Choroid plexus epithelial cell (primary cell): ENCODE results near the gene CYGB.

Experiments used
- DNase-seq: peaks from one replicate; pipeline ENCODE4 v3.0.0-alpha.2; 2010; ENCODE audit warnings: low read depth
- H3K4me3 ChIP-seq: 2 replicates; pipeline ENCODE4 v1.5.1; 2011; ENCODE audit warnings: low read depth, mild to moderate bottlenecking, control low read depth, low read length, moderate library complexity
- TF ChIP-seq, protein P1 (sequence below): conservative IDR thresholded peaks from 2 replicates; pipeline ENCODE4 v1.5.1; 2011; ENCODE audit warnings: low read depth, mild to moderate bottlenecking, control low read depth, inconsistent platforms, low read length, moderate library complexity

CYGB gene

DNA sequence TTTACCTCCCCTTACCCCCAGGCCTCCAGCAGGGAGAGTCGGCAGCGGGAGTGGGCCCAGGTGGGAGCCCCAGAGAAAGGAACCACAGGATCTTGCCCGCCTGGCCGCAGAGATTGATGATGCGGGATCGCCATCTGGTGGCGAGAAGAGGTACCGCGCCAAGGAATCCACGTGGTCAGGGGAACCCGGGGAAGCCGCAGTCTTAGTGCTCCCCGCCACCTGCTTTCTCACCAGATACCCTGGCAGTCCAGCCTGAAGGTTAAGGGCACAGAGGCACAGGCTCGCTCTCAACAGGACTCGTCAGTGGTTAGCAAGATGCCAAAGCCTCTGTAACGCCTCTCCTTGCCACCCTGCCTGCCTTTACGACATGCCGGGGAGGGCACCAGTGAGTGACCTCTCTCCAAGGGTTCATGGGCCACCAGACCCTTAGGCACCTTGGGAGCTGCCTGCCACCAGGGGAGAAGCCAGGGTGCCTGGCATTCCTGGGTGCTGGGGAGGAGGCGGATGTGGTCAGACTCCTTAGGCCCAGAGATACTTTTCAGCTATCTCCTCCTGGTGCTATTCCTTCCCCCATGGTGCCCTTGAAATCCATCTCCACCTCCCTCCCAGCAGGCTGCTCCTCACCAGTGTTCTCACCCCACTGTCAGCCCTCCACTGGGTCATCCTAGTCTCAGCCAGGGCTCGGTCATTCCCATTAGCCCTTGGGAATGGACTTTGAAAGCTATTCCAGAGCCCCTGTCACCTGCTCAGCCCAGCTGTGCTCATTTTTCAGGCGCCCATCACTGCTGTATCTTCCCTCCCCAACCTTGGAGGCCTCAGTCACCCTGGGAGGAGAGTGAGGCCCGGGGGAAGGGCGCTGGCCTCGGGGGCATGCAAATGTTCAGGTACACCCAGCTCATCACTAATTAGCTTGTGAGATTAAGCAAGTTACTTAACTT lies 30.8 kb downstream of the CYGB start:
- no peak overlapping the region for H3K4me3 ChIP-seq
- TF ChIP-seq, protein P1, sequence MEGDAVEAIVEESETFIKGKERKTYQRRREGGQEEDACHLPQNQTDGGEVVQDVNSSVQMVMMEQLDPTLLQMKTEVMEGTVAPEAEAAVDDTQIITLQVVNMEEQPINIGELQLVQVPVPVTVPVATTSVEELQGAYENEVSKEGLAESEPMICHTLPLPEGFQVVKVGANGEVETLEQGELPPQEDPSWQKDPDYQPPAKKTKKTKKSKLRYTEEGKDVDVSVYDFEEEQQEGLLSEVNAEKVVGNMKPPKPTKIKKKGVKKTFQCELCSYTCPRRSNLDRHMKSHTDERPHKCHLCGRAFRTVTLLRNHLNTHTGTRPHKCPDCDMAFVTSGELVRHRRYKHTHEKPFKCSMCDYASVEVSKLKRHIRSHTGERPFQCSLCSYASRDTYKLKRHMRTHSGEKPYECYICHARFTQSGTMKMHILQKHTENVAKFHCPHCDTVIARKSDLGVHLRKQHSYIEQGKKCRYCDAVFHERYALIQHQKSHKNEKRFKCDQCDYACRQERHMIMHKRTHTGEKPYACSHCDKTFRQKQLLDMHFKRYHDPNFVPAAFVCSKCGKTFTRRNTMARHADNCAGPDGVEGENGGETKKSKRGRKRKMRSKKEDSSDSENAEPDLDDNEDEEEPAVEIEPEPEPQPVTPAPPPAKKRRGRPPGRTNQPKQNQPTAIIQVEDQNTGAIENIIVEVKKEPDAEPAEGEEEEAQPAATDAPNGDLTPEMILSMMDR: peak; percentile 91
- DNase-seq: peak; percentile 67

DNA sequence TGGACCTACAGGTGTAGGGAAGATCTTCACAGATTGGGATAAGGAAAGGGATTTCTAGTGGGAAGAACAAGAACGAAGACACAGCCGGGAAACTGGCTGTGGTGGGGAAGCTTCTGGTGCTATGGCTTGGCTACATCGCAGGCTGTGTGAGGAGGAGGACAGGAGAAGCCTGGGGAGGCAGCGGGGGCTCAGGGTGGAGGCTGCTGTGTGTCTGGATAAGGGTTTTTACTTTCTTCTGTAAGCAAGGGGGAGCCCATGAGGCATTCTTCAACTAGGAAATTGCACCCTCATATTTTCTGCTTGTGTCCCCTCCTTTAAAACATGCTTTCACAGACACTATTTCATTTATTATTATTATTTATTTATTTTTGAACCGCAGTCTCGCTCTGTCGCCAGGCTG lies 33.4 kb downstream of the CYGB start:
- no peak overlapping the region for H3K4me3 ChIP-seq
- TF ChIP-seq, protein P1: peak; percentile 48
- peak; percentile 38 for DNase-seq

DNA sequence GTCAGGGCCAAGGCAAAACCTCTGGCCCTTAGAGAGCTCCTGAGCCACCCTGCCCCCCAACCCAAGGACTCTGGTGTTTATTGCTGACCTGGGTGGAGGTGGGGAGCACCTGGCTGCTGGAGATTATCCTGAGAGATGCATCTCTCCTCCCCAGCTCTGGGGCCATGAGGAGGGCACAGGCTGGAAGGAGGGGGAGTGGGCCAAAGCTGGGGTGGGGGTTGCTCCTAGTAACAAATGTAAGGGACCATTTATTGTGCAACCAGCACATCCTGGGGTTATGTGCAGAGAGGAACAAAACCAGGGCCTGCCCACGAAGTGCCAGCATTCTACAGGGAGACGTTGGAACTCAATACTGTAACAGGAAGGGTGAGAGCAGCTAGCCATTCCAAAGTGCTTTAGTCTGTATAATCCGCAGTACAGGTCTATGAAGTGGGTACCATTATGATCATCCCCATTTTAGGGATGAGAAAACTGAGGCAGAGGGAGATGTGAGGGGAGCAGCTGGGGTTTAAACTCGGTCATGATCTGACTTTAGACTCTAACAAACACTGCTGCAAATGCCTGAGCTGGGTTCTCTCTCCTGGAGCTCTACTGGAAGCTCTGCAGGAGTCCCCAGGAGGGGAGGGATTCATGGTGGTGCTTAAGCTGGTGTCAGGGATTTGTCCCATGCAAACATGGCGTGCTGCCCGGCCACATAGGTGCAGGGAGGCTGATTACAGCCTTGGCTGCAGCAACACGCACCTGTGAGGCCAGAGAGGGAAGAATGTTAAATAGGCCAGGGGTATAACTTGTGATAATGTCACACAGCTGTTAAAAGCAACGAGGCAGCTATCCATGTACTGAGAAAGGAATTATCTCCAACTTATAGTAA lies 34.9 kb downstream of the CYGB start:
- TF ChIP-seq, protein P1: no peak
- no peak for DNase-seq
- H3K4me3 ChIP-seq: no peak overlapping the region

DNA sequence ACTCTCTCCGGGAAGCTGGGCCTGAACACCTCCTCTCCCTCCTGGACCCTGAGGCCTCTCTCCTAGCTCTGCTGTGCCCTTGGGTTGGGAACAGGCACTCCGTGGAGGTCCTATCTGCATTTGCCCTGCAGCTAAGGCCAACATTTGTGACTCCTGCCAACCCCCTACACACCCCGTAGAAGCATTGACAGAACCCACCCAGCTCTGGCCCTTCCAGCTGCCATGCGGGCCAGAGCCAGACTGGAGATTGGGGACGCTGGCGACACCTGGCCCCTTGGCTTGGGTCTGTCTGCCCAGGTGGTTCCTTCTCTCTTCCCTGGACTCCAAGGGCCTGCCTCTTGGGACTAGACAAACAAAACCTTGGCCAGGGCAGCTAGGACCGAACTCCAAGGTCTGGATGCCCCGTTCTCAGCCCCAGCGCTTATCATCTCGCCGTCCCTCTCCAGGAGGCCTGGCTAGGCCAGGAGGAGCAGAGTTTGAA lies 35.6 kb downstream of the CYGB start:
- DNase-seq: no peak
- H3K4me3 ChIP-seq: peak overlapping the region; percentile 72
- TF ChIP-seq, protein P1: no peak

DNA sequence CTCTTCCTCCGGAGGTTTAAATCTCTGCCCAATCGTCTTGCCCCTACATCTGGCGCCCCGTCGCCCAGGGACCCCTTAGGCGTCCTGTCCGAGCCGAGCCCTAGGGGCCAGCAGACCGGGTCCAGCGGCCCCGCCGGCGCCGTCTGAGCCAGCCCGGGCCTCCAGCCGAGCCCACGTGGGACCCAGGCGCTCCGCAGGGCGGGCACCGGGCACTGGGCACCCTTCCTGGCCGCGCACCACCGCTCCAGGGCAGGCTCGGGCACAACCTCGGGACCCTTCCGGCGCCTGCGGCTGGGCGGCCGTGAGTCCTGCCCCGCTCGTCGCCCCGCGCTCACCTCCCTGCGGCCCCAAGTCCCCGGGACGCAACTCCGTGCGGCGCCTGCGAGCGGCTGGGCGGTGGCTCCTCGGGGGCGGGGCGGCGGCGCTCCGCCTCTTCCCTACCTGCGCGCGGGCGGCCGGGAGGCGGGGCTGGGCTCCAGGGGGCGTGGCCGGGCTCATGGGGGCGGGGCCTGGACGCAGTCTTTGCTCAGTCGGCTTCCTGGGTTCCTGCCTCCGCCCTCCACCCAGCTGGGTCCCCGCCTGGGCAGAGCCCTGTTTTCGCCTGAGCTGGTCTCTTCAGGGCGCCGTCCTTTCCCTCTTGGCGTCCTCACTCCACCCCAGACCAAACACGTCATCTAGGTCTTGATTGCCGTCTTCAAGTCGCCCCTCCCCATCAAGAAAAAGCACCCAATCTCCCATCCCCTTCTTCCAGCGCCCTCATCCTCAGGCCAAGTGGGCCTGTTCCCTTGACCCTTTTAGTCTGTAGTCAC lies 36.3 kb downstream of the CYGB start, which contains the start of gene RHBDF2:
TSS of gene RHBDF2 (minus strand) at position 406 of the 809 bp plus-strand sequence. CDS start 19,899 bp downstream, outside the sequence.
- peak; percentile 80 for DNase-seq
- peak within 1 kb of the TSS; percentile 72 for H3K4me3 ChIP-seq
- TF ChIP-seq, protein P1: no peak

DNA sequence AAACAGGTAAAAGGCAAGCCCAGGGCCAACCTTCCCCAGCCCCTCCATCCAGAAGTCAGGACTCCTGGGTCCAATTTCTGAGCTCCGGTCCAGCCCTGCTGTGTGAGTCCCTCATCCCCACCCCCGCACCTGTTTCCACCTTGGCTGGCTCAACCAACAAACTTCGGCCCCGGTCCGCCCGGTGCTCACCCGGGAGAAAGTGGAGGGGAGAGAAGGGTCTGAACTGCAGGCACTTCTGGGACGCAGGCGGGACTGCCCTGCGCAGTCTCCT lies 36.8 kb downstream of the CYGB start:
- TF ChIP-seq, protein P1: no peak
- DNase-seq: no peak
- peak overlapping the region; percentile 72 for H3K4me3 ChIP-seq
